Keratinocyte (primary cell): ENCODE measurements around the gene WRAP73.

Experiments used
- EZH2 ChIP-seq: IDR thresholded peaks from one replicate; pipeline ENCODE4 v1.6.1; 2012; ENCODE audit warnings: inconsistent platforms, mild to moderate bottlenecking, low read length, moderate library complexity
- TF ChIP-seq, protein P1 (sequence below), 3 experiments: IDR thresholded peaks in 1 of 3; conservative IDR thresholded peaks in 1 of 3; optimal IDR thresholded peaks in 1 of 3; 2 replicates in 2 of 3; 3 replicates in 1 of 3; pipeline versions ENCODE3 to v1.5.1; 2011; ENCODE audit warnings: low read length in 3 of 3, mild to moderate bottlenecking in 3 of 3, moderate library complexity in 2 of 3, control low read depth in 1 of 3, inconsistent platforms in 1 of 3; ENCODE audit not compliant: insufficient read depth in 2 of 3; ENCODE audit errors: extremely low read depth in 1 of 3

DNA sequence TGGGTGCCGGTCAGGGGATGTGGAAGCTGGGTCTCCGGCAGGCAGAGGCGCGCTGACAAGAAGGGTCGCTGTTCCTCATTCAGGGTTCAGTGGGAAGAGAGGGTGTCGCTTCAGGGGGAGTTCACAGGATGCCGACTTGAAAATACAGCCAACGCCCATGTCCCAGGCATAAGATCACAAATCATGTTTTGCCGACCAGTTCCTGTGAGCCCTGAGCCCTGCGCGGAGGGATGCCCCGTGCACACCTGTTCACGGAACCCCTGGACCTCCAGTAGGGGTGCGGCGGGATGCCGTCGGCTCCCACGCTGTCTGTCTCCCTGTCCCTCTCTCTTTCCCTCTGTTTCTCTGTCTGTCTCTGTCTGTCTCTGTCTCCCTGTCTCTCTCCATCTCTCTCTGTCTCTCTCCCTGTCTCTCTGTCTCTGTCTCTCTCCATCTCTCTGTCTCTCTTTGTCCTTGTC lies 29.2 kb upstream of the WRAP73 start:
- TF ChIP-seq, protein P1, sequence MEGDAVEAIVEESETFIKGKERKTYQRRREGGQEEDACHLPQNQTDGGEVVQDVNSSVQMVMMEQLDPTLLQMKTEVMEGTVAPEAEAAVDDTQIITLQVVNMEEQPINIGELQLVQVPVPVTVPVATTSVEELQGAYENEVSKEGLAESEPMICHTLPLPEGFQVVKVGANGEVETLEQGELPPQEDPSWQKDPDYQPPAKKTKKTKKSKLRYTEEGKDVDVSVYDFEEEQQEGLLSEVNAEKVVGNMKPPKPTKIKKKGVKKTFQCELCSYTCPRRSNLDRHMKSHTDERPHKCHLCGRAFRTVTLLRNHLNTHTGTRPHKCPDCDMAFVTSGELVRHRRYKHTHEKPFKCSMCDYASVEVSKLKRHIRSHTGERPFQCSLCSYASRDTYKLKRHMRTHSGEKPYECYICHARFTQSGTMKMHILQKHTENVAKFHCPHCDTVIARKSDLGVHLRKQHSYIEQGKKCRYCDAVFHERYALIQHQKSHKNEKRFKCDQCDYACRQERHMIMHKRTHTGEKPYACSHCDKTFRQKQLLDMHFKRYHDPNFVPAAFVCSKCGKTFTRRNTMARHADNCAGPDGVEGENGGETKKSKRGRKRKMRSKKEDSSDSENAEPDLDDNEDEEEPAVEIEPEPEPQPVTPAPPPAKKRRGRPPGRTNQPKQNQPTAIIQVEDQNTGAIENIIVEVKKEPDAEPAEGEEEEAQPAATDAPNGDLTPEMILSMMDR (optimal IDR thresholded peaks at IDR 0.05 in 1 of 3, IDR thresholded peaks at IDR 0.05 in 1 of 3, conservative IDR thresholded peaks at IDR 0.05 in 1 of 3; ENCODE audit: extremely low read depth in 1 of 3, insufficient read depth in 2 of 3, low read length in 3 of 3) = no peak
- no peak for TF ChIP-seq EZH2
